OCI-LY1 (cell line): Measurements from ENCODE around the gene UGT2B17.

Experiments used
- H2AFZ ChIP-seq: fragments of 200-600 bp; sonication (generic), shearing (Covaris generic); 2 replicates; pipeline ENCODE4 v1.6.0; 2014; ENCODE audit warnings: antibody characterized with exemption, mild to moderate bottlenecking, low read length
- H3F3A ChIP-seq: fragments of 200-600 bp; sonication (generic), shearing (Covaris generic); 2 replicates; pipeline ENCODE4 v1.6.0; 2014; ENCODE audit warnings: mild to moderate bottlenecking, antibody characterized with exemption, low read length, moderate library complexity; ENCODE audit not compliant: insufficient read depth
- H3K27ac ChIP-seq: fragments of 200-600 bp; sonication (generic); 2 replicates; pipeline ENCODE4 v1.5.1; 2014; ENCODE audit warnings: low read length, mixed run types, mild to moderate bottlenecking, low read depth; ENCODE audit not compliant: poor library complexity, severe bottlenecking
- H3K27me3 ChIP-seq: fragments of 200-600 bp; sonication (generic); 2 replicates; pipeline ENCODE4 v1.6.0; 2014; ENCODE audit warnings: antibody characterized with exemption, mild to moderate bottlenecking, low read length, moderate library complexity; ENCODE audit not compliant: insufficient read depth
- H3K36me3 ChIP-seq: fragments of 200-600 bp; sonication (generic); 2 replicates; pipeline ENCODE4 v1.6.1; 2014; ENCODE audit warnings: mild to moderate bottlenecking, antibody characterized with exemption, low read length, moderate library complexity, mixed read lengths; ENCODE audit not compliant: insufficient read depth
- H3K4me1 ChIP-seq: fragments of 200-600 bp; sonication (generic); 2 replicates; pipeline ENCODE4 v1.5.1; 2014; ENCODE audit warnings: mild to moderate bottlenecking, low read length, moderate library complexity; ENCODE audit not compliant: insufficient read depth, severe bottlenecking
- H3K4me2 ChIP-seq: fragments of 200-600 bp; sonication (generic), shearing (Covaris generic); 2 replicates; pipeline ENCODE4 v1.6.1; 2014; ENCODE audit warnings: low read length
- H3K4me3 ChIP-seq: fragments of 200-600 bp; sonication (generic); 2 replicates; pipeline ENCODE4 v1.5.1; 2014; ENCODE audit warnings: low read length, low read depth, mild to moderate bottlenecking, mixed read lengths; ENCODE audit not compliant: poor library complexity, severe bottlenecking
- H3K79me2 ChIP-seq: fragments of 200-600 bp; shearing (Covaris generic); 2 replicates; pipeline ENCODE4 v1.6.1; 2016; ENCODE audit warnings: mixed run types, low read length, mixed read lengths; ENCODE audit not compliant: insufficient read depth
- H3K9ac ChIP-seq: fragments of 200-600 bp; sonication (generic), shearing (Covaris generic); 2 replicates; pipeline ENCODE4 v1.6.1; 2014; ENCODE audit warnings: mild to moderate bottlenecking, low read length, mixed read lengths
- H3K9me2 ChIP-seq: fragments of 200-600 bp; sonication (generic), shearing (Covaris generic); 2 replicates; pipeline ENCODE4 v1.6.1; 2014; ENCODE audit warnings: low read depth, mild to moderate bottlenecking, low read length, mixed read lengths
- H3K9me3 ChIP-seq: fragments of 200-600 bp; shearing (Covaris generic); 2 replicates; pipeline ENCODE4 v1.6.1; 2014; ENCODE audit warnings: low read length, mixed read lengths
- H4K20me1 ChIP-seq: fragments of 200-600 bp; sonication (generic), shearing (Covaris generic); 2 replicates; pipeline ENCODE4 v1.6.0; 2016; ENCODE audit warnings: mild to moderate bottlenecking, low read length; ENCODE audit not compliant: insufficient read depth
- EZH2 ChIP-seq: fragments of 200-600 bp; sonication (generic), shearing (Covaris generic); IDR thresholded peaks from 2 replicates; pipeline ENCODE4 v1.8.0; 2017; ENCODE audit warnings: borderline replicate concordance, mixed run types, mild to moderate bottlenecking, antibody characterized with exemption, low read length, moderate library complexity, mixed read lengths
- TF ChIP-seq, protein P1 (sequence below): fragments of 200-600 bp; sonication (generic), shearing (Covaris generic); IDR thresholded peaks from 2 replicates; pipeline ENCODE4 v1.5.1; 2017; ENCODE audit warnings: mild to moderate bottlenecking, antibody characterized with exemption, low read length, moderate library complexity, mixed read lengths

The UGT2B17 gene

GRCh38 chr4:68575081-68575480, 1.0 kb downstream of the UGT2B17 start:
- Histone ChIP-seq H3K79me2 (no peaks in the 10 kb centered on the region), H3K9me3 (no peaks in the 10 kb centered on the region), H3K27ac (no peak overlapping the region), H3F3A (no peaks in the 10 kb centered on the region), H3K9ac (no peak overlapping the region), H3K27me3 (no peaks in the 10 kb centered on the region), H4K20me1 (no peaks in the 10 kb centered on the region), H3K36me3 (no peaks in the 10 kb centered on the region), H2AFZ (no peak overlapping the region), H3K4me2 (no peak overlapping the region), H3K4me3 (no peak overlapping the region), H3K4me1 (peaks cover 3% of the 10 kb centered on the region), H3K9me2 (no peaks in the 10 kb centered on the region)
- TF ChIP-seq, protein P1, sequence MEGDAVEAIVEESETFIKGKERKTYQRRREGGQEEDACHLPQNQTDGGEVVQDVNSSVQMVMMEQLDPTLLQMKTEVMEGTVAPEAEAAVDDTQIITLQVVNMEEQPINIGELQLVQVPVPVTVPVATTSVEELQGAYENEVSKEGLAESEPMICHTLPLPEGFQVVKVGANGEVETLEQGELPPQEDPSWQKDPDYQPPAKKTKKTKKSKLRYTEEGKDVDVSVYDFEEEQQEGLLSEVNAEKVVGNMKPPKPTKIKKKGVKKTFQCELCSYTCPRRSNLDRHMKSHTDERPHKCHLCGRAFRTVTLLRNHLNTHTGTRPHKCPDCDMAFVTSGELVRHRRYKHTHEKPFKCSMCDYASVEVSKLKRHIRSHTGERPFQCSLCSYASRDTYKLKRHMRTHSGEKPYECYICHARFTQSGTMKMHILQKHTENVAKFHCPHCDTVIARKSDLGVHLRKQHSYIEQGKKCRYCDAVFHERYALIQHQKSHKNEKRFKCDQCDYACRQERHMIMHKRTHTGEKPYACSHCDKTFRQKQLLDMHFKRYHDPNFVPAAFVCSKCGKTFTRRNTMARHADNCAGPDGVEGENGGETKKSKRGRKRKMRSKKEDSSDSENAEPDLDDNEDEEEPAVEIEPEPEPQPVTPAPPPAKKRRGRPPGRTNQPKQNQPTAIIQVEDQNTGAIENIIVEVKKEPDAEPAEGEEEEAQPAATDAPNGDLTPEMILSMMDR = no peak
- TF ChIP-seq EZH2 = no peak

- Histone ChIP-seq H3K27ac (no peak overlapping the region), H3K9ac (no peak overlapping the region), H2AFZ (no peak overlapping the region), H3K79me2 (no peaks in the 10 kb centered on the region), H3F3A (no peaks in the 10 kb centered on the region), H3K4me2 (no peak overlapping the region), H3K36me3 (no peaks in the 10 kb centered on the region), H3K9me3 (no peaks in the 10 kb centered on the region), H3K4me3 (no peak overlapping the region), H3K27me3 (no peaks in the 10 kb centered on the region), H4K20me1 (no peaks in the 10 kb centered on the region), H3K4me1 (peaks cover 5% of the 10 kb centered on the region), H3K9me2 (no peaks in the 10 kb centered on the region)
- TF ChIP-seq, protein P1 = no peak
- TF ChIP-seq EZH2 = no peak
Measured at GRCh38 chr4:68572653-68573170, 3.4 kb downstream of the UGT2B17 start.

- H2AFZ ChIP-seq = no peak overlapping the region
Measured at GRCh38 chr4:68570122-68570507, 6.0 kb downstream of the UGT2B17 start.

More at GRCh38 chr4:68570122-68570507, 6.0 kb downstream of the UGT2B17 start:
- no peaks in the 10 kb centered on the region for H4K20me1 ChIP-seq
- TF ChIP-seq, protein P1 = no peak
- TF ChIP-seq EZH2 = no peak
- H3K79me2 ChIP-seq = no peaks in the 10 kb centered on the region
- no peaks in the 10 kb centered on the region for H3K27me3 ChIP-seq
- peaks cover 5% of the 10 kb centered on the region for H3K4me1 ChIP-seq
- H3F3A ChIP-seq = no peaks in the 10 kb centered on the region
- H3K36me3 ChIP-seq = no peaks in the 10 kb centered on the region
- H3K9me3 ChIP-seq = no peaks in the 10 kb centered on the region
- H3K9ac ChIP-seq = no peak overlapping the region
- no peaks in the 10 kb centered on the region for H3K9me2 ChIP-seq
- no peak overlapping the region for H3K4me2 ChIP-seq
- no peak overlapping the region for H3K4me3 ChIP-seq
- H3K27ac ChIP-seq = no peak overlapping the region
